ENCODE data around the gene GSTO2. TPM values are rescaled to one million over a fixed set of nuclear protein-coding genes. Genes with fewer than 3 reads are reported as not detected.

GSTO2 gene
- total and polyA plus RNA-seq, 2 of the 13 experiments (the other 11 are each of a cell fraction or from before 2014, with no cell fraction given): 2.1 to 7.9 TPM

DNA sequence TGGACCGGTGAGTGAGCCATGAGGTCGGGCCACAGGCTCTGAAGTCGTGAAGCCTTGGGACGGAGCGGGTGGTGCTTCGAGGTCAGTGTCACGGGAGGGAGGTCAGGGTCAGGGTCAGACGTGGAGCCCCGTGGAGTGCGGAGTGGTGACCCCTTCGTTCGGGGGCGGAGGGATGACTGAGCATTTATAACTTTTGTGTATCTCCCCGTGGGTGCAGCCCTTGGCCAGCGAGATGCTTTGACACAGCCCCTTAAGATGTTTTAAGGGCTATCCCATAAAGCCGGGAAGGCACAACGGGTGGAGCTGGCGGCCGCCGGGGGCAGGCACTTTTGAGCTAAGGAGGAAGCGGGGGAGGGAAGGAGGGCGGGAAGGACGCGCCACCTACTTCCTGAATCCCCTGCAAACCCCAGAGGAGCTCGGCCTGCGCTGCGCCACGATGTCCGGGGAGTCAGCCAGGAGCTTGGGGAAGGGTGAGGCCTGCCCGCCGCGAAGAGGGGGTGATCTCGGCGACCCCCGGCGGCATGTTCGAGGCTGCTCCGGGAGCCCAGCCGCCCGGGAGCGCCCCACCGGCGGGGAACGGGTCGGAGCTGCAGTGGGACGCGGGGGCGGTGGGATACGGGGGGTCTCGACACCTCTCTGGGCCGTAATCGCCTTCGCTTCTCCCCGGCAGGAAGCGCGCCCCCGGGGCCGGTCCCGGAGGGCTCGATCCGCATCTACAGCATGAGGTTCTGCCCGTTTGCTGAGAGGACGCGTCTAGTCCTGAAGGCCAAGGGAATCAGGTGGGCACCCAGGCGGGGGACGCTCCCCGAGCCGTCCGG lies 14.3 kb upstream of the GSTO2 start, which contains the start of gene GSTO1 (continued):
- TF ChIP-seq CHD2 (IDR thresholded peaks at IDR 0.05; ENCODE audit: low read depth, low read length) (no peak), KDM3A (CRISPR knock-in tag; IDR thresholded peaks at IDR 0.05; ENCODE audit: low read depth) (peak; percentile 29; the same call in 1 of the 2 replicates), SAP130 (CRISPR knock-in tag; IDR thresholded peaks at IDR 0.05; ENCODE audit: low read depth) (peak; percentile 75), NCOA5 (CRISPR knock-in tag; IDR thresholded peaks at IDR 0.05) (no peak), ZNF234 (CRISPR knock-in tag; conservative IDR thresholded peaks at IDR 0.05) (no peak), ZNF850 (CRISPR knock-in tag; conservative IDR thresholded peaks at IDR 0.05) (no peak; the same call in 1 of the 2 replicates), XBP1 (CRISPR knock-in tag; IDR thresholded peaks at IDR 0.05) (no peak), RXRA (CRISPR knock-in tag; IDR thresholded peaks at IDR 0.05) (peak; percentile 81), PTBP1 (IDR thresholded peaks at IDR 0.05; ENCODE audit: low read depth, low read length, poor library complexity, severe bottlenecking) (no peak), KAT8 (CRISPR knock-in tag; IDR thresholded peaks at IDR 0.05) (peak; percentile 29; the same call in 1 of the 2 replicates), NRL (CRISPR knock-in tag; IDR thresholded peaks at IDR 0.05; ENCODE audit: borderline replicate concordance) (peak; percentile 92), RELA (CRISPR knock-in tag; IDR thresholded peaks at IDR 0.05) (no peak), ZKSCAN5 (CRISPR knock-in tag; IDR thresholded peaks at IDR 0.05) (no peak), STAG1 (CRISPR knock-in tag; IDR thresholded peaks at IDR 0.05) (no peak), ADNP (CRISPR knock-in tag; IDR thresholded peaks at IDR 0.05) (no peak), MAF1 (CRISPR knock-in tag; IDR thresholded peaks at IDR 0.05; ENCODE audit: borderline replicate concordance) (no peak), DR1 (CRISPR knock-in tag; IDR thresholded peaks at IDR 0.05) (no peak), ZNF7 (CRISPR knock-in tag; IDR thresholded peaks at IDR 0.05) (no peak), DPF2 (CRISPR knock-in tag; IDR thresholded peaks at IDR 0.05; ENCODE audit: borderline replicate concordance, low read depth) (no peak; the same call in 1 of the 2 replicates), CBX5 (CRISPR knock-in tag; IDR thresholded peaks at IDR 0.05; ENCODE audit: borderline replicate concordance) (no peak; the same call in 1 of the 2 replicates), HNF4A (CRISPR knock-in tag; IDR thresholded peaks at IDR 0.05) (peak; percentile 24), ATF2 (CRISPR knock-in tag; IDR thresholded peaks at IDR 0.05) (no peak), ZNF644 (CRISPR knock-in tag; IDR thresholded peaks at IDR 0.05; ENCODE audit: low read depth) (no peak), MTF1 (CRISPR knock-in tag; IDR thresholded peaks at IDR 0.05) (no peak)
- TF ChIP-seq, protein P1, sequence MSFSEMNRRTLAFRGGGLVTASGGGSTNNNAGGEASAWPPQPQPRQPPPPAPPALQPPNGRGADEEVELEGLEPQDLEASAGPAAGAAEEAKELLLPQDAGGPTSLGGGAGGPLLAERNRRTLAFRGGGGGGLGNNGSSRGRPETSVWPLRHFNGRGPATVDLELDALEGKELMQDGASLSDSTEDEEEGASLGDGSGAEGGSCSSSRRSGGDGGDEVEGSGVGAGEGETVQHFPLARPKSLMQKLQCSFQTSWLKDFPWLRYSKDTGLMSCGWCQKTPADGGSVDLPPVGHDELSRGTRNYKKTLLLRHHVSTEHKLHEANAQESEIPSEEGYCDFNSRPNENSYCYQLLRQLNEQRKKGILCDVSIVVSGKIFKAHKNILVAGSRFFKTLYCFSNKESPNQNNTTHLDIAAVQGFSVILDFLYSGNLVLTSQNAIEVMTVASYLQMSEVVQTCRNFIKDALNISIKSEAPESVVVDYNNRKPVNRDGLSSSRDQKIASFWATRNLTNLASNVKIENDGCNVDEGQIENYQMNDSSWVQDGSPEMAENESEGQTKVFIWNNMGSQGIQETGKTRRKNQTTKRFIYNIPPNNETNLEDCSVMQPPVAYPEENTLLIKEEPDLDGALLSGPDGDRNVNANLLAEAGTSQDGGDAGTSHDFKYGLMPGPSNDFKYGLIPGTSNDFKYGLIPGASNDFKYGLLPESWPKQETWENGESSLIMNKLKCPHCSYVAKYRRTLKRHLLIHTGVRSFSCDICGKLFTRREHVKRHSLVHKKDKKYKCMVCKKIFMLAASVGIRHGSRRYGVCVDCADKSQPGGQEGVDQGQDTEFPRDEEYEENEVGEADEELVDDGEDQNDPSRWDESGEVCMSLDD (CRISPR knock-in tag; IDR thresholded peaks at IDR 0.05; ENCODE audit: borderline replicate concordance): no peak
- TF ChIP-seq, protein P2, sequence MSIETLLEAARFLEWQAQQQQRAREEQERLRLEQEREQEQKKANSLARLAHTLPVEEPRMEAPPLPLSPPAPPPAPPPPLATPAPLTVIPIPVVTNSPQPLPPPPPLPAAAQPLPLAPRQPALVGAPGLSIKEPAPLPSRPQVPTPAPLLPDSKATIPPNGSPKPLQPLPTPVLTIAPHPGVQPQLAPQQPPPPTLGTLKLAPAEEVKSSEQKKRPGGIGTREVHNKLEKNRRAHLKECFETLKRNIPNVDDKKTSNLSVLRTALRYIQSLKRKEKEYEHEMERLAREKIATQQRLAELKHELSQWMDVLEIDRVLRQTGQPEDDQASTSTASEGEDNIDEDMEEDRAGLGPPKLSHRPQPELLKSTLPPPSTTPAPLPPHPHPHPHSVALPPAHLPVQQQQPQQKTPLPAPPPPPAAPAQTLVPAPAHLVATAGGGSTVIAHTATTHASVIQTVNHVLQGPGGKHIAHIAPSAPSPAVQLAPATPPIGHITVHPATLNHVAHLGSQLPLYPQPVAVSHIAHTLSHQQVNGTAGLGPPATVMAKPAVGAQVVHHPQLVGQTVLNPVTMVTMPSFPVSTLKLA (IDR thresholded peaks at IDR 0.05): no peak

All from HepG2 (cell line).